GM18505 (cell line): ENCODE measurements around the gene TSPYL4.
A peak's percentile ranks its signal among the peaks of the same experiment; 100 is the strongest.

Experiments used
- ATAC-seq: cut with Tn5 transposase; IDR thresholded peaks from one replicate; pipeline ENCODE4 v1.9.1; 2021; ENCODE audit not compliant: unreplicated experiment
- POLR2A ChIP-seq: IDR thresholded peaks from 4 replicates; pipeline ENCODE4 v1.6.1; 2011; ENCODE audit warnings: borderline replicate concordance; ENCODE audit not compliant: insufficient read depth, insufficient read length; ENCODE audit errors: extremely low read depth

TSPYL4 gene

DNA sequence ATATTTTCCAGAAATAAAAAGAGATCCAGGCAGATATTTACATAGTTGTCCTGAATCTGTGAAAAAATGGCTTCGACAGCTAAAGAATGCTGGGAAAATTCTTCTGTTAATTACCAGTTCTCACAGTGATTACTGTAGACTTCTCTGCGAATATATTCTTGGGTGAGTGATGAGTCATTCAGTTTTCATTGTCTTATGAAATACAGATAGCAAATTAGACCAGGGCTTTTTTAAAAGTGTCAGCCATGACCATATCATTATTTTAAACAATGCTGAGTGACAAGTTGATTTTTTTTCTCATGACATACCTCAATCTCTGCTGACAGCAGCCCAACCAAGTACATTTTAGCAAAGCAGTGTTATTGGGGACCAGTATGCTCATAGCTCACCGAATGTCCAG, 32.8 kb downstream of the TSPYL4 start:
- TF ChIP-seq POLR2A: no peak
- no peak for ATAC-seq

DNA sequence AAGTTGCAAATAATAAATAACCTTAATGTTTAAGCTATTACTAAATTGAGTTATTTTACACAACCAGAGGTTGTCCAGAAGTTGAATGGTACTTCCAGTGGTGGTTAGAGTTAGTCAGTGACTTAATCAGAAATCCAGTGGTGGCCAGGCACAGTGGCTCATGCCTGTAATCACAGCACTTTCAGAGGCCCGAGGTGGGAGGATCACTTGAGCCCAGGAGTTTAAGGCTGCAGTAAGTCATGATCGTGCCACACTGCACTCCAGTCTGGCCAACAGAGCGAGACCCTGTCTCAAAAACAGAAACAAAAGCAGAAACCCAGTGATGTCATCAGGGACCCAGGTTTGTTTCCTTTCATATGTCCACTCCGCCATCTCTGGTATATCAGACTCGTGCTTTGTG, 35.0 kb downstream of the TSPYL4 start:
- ATAC-seq: no peak

DNA sequence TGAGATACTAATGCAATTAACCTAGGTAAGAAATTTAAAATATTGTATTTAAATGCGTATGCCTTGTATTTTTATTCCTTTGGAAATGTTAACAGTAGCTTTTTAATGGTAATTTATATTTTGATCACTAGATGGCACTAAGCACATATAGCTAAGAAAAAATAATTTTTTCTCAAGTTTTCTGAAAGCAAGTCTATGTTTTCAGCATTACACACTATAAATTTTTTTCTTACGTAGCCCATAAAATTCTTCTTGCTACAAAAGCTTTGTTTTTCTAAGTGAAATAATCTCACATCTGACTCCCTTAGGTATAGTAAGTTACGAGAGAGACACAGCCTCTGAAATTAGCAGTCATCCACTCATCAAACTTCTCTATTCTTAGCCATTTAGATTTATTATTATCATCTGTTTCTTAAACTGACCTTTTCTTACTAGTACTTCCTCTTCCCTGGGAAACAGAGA, 35.7 kb downstream of the TSPYL4 start:
- ATAC-seq: no peak
- no peak for TF ChIP-seq POLR2A

More for the DNA sequence above, 35.0 kb downstream of the TSPYL4 start:
- TF ChIP-seq POLR2A: no peak

DNA sequence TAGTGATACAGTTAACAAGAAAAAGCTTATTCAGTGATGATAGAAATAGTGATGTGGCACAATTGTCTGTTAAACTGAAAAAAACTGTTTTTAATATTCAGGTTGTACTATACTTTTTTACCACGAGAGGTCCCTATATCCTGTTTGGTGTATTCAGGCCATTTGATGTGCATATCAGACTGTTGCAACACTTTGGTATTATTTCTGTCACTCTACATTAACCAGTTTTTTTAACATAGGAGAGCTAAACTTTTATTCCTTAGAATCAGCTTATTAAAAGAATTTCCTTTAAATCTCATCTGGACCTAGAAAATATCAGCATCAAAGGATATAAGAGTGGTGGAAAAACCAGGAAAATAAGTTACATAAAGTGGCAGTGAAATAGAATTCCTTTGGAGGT, 36.8 kb downstream of the TSPYL4 start:
- peak; percentile 54 for ATAC-seq
- TF ChIP-seq POLR2A: no peak

DNA sequence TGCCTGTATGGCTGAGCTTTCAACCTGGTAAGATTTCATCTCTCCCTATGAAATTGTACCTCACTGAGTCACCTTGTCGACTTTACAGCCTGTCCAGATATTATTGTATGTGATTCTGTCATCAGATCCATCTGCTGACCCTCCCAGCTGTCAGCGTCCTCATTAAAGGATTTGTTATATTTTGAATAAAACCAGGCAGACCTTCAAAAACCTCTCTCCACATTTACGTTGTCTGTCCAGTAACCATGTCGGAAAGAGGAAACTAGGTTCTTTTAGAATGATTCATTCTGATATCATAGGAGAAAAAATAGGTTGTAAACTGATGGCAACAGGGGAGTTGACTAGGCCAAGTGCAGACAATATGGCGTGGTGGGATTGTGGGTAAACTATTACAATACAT, 38.5 kb downstream of the TSPYL4 start:
- no peak for TF ChIP-seq POLR2A
- ATAC-seq: no peak

DNA sequence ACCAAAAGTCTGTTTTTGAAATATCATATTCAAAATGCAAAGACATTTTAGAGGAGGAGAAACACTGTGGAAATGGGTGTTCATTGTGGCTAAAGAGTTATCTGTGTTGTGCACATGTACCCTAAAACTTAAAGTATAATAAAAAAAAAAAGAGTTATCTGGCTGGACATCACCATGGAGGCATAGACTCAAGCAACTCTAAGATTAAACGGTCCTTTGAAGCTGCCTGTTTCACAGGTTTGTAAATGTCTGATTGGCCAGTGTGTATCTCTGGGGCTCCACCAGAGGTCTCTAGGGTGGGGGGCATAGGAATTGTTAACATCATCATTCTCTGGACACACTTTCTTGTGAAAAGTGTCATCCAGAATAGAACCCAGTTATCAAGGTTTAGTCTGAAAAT, 39.2 kb downstream of the TSPYL4 start:
- no peak for ATAC-seq
- no peak for TF ChIP-seq POLR2A

DNA sequence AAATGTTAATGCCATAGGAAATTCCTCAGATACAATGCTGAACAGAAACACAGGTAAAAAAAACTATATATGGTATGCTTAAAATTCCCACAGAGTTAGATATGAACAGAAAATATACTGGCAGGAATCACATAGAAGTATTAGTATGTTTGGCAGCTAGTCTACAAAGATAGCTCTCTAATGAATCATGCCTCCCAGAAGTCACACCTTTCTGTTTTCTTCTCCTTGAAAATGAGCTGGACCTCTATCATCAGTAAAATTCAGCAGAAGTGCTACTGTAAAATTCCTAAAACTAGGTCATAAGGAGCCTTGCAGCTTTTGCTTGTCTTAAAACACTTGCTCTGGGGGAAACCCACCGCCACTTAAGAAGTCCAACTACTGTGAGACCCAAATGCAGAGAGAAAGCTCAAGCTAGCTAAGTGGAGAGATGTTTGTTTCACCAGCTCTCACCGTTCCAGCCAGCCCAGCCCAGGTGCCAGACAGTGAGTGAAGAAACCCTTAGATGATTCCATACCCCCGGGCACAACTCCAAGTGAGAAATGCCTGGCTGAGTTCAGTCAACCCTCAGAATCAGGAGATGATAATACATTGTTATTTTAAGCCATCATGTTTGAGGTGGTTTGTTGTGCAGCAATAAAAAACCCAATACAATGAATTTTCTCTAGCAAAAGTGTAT, 43.0 kb downstream of the TSPYL4 start:
- ATAC-seq: no peak

DNA sequence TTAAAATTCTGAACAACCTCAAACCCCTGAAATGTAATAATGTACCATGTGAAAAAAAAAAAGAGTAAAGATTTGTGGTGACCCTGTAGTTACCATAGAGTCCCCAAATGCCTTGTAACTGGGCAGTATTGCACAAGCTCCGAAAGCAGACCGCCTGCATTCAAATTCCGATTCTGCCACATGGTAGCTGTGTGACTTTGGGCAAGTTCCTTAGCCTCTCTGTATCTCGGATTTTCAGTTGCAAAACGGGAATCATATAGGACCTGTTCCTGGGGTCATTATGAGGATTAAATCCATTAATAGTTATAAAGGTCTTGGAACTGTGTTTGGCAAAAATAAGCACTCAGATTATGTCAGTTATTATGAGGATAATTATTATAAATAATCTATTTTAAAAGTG, 43.6 kb downstream of the TSPYL4 start:
- ATAC-seq: no peak
- TF ChIP-seq POLR2A: no peak

More for the DNA sequence above, 43.0 kb downstream of the TSPYL4 start:
- no peak for TF ChIP-seq POLR2A

DNA sequence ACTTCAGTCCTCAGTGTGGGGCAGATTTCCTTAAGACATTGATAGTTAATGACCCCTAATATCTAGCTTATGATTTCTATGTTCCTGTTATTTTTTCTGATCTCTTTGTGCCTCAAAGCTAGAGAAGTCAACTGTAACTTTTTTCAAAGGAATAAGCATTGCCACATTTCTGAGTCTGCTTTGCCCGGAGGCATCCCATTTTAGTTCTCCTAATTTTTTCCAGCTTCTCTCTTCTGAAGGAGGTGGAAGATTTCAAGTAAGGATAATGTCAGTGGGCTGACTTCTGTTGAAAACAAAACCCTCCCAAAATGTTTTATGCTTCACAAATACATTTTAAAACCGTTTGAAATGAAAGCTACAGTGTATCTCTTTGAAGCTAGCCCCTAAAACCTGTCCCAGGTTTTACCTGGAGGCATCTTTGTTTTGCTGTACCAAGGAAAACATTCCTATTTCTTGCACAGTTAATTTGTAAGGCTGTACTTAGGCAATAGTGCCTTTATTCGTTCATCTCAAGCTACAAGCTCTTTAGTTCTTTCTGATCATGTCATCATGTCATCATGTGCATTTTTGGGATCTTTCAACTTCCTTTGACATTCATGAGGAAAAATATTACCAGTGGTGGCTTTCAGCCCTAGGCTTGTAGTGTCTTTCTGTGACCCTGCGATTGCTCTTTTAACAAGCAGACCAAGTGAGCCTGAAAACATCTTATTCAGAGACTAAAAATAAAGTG, 45.7 kb downstream of the TSPYL4 start:
- no peak for ATAC-seq
- TF ChIP-seq POLR2A: no peak

DNA sequence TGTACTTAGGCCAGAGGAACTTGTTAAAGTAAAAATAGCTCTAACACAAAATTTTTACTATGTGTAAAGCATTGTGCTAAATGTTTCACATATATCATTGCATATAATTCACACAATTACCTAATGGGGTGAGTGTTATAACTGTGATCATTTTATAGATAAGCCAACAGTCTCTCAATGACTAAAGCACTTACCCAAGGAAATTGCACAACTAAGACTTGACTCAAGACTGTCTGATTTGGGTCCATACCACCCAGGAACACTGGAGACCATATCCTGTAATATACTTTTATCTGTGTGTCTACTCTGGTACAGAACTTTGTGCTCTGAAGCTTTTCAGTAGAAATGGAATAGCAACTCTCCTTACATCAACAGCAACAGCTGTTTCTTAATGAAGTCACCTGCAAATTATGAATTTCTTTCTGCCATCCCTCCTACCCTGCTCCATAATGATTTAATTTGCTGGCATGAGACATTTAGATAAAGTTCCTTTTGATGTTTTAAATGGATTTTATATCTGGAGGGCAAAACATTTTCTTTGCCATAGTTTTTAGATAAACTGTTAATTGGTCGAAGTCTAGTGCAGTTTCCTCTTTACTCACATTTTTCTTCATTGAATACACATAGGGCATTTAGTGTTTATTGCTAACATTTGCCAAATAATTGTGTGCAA, 47.5 kb downstream of the TSPYL4 start:
- ATAC-seq: no peak
- no peak for TF ChIP-seq POLR2A

DNA sequence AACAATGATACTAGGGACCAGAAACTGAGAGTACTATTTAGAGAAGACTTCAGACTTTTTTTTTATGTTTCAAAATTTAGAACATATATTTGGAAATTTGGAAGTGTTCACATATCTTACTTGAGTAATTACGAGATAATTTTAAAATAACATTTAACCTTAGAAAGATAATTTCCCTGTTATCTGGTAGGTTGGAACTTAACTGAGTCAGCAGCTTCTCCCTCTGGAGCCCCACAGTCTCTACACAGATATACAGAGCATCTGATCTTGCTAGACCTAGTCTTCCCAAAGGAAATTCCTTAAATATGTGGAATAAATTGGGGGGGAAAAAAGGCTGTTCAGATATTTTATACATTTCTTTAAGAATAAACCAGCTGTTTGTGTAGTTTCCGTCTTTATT, 48.6 kb downstream of the TSPYL4 start:
- TF ChIP-seq POLR2A: no peak
- no peak for ATAC-seq

DNA sequence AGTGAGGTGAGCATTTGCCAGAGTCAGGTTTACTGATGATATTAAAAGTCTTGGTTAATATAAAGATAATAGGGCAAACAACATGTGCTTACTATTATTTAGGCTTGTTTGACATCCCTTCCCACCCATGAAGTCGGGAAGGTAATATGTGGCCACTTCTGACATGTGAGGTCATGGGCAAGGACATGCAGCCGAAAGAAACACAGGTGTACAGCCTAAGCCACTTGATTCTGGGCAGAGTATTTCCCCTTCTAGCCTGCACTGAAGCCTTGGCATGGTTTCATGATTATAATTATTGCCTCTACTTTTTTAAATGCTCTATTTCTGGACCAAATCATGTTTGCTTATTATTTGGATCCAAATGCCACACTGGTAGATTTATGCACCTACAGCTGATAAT, 52.3 kb downstream of the TSPYL4 start:
- no peak for TF ChIP-seq POLR2A
- no peak for ATAC-seq

DNA sequence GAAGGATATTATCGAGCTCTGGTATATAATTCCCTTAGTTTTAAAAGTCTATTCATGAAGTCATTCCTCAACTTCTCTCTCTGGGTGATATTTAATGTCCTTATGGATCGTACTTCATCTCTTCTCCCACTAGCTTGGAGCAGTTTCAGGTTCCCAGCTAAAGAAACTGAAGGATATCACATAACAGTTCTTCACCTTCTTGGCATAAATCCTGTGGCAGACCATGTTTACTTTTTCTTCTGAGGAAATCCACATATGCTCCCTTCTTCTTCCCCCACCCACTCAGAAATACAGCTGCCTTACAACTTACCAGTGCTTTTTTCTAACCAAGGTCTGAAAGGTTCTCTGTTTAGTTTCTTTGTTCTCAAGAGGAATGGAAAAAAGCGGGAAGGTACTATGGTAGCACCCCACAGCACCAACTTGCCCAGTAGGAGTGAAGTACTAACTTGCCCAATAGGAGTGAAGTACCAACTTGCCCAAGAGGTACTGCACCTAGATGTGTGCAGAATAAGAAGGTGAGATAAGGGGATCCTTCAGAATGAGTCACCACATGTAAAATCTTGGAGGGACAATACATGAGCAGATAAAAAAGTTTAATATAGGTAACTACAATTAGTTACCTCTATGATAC, 53.1 kb downstream of the TSPYL4 start:
- TF ChIP-seq POLR2A: no peak
- ATAC-seq: no peak
